ENCODE results near the gene DSN1.

DSN1 gene

GRCh38 chr20:36794116-36794474 is 20.5 kb upstream of the DSN1 start:
- DNase-seq: no peak

GRCh38 chr20:36793294-36794115 is 19.9 kb upstream of the DSN1 start:
- DNase-seq: no peak

GRCh38 chr20:36792422-36792821 is 18.9 kb upstream of the DSN1 start:
- no peak for DNase-seq

GRCh38 chr20:36791862-36792261 is 18.3 kb upstream of the DSN1 start:
- DNase-seq: no peak

GRCh38 chr20:36786663-36787062 is 13.1 kb upstream of the DSN1 start:
- DNase-seq: no peak

GRCh38 chr20:36786246-36786645 is 12.7 kb upstream of the DSN1 start:
- no peak for DNase-seq

- no peak for DNase-seq
These were observed 11.7 kb upstream of the DSN1 start for GRCh38 chr20:36785308-36785707.

- no peak for DNase-seq
These were observed 11.3 kb upstream of the DSN1 start for GRCh38 chr20:36784900-36785299.

GRCh38 chr20:36784116-36784515 is 10.6 kb upstream of the DSN1 start:
- DNase-seq: no peak

GRCh38 chr20:36779656-36780025 is 6.1 kb upstream of the DSN1 start:
- no peak for DNase-seq

GRCh38 chr20:36778831-36779655 is 5.5 kb upstream of the DSN1 start:
- no peak for DNase-seq

GRCh38 chr20:36777576-36777975 is 4.0 kb upstream of the DSN1 start:
- DNase-seq: no peak

- DNase-seq: no peak
These were observed 3.6 kb upstream of the DSN1 start for GRCh38 chr20:36777167-36777566.

- no peak for DNase-seq
These were observed 2.3 kb upstream of the DSN1 start for GRCh38 chr20:36775826-36776225.

GRCh38 chr20:36775196-36775595 is 1.6 kb upstream of the DSN1 start:
- no peak for DNase-seq

GRCh38 chr20:36773107-36773596 is 411 bp downstream of the DSN1 start:
- no peak for DNase-seq

GRCh38 chr20:36770680-36771079 is 2.9 kb downstream of the DSN1 start:
- no peak for DNase-seq

- no peak for DNase-seq
These were observed 4.7 kb downstream of the DSN1 start for GRCh38 chr20:36768768-36769430.

- no peak for DNase-seq
These were observed 12.4 kb downstream of the DSN1 start for GRCh38 chr20:36761125-36761524.

- no peak for DNase-seq
These were observed 12.9 kb downstream of the DSN1 start for GRCh38 chr20:36760647-36761046.

GRCh38 chr20:36758276-36758675 is 15.3 kb downstream of the DSN1 start:
- DNase-seq: no peak

GRCh38 chr20:36756496-36756895 is 17.1 kb downstream of the DSN1 start:
- DNase-seq: no peak

GRCh38 chr20:36754656-36755222 is 18.8 kb downstream of the DSN1 start:
- peak; percentile 10 for DNase-seq

Measured in T-helper 9 cell (primary cell).